ENCODE results near the gene EXD3. TPM values are rescaled to one million over a fixed set of nuclear protein-coding genes. Genes with fewer than 3 reads are reported as not detected.

EXD3 gene
- total and polyA plus RNA-seq, 2 of the 13 experiments (the other 11 are each of a cell fraction or from before 2014, with no cell fraction given): 2.7 to 4.8 TPM

DNA sequence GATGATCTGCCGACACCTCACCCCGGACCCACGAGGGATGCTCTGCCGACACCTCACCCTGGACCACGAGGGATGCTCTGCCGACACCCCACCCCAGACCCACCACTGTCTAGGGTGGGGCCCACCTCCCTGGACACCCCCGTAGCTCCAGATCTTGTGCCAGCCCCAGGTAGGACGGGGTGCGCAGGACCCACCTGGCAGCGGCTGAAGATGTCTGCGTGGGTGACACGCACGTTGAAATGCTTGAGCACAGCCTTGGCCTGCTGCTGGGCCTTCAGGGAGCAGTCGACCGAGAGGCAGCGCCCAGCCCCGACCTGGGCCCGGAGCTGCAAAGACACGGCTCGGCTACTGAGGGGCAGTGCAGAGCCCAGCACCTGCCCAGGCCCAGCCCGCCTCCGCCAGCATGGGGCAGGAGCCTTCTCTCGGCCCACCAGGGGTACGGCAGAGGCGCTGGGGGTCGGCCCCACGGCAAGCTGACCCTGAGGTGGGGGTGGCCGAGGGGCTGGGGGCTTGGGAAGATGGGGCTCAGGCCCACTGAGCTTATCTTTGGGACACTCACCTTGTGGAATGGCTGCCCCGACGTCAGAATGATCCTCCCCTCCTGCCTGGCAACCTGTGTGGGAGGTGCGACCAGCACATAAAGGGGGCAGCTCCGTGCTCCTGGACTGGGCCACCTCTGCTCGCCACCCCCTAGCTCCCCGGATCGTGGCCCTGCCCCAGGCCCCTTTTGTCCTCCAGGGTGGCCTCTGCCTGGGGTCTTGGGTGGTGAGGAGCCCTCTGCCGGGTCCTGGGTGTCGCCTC is 99.2 kb downstream of the EXD3 start:
- FAIRE-seq (no peak), DNase-seq (ENCODE audit: low spot score) (no peak), ATAC-seq (peak; percentile 33; the same call in 2 of the 3 replicates)
- Histone ChIP-seq H3K9me3 (ENCODE audit: low read length) (no peaks in the 10 kb centered on the region), H3K36me3 (replicated peaks in 1 of 2; ENCODE audit: control insufficient read depth in 1 of 2, insufficient read depth in 2 of 2, low read length in 2 of 2) (no peaks in the 10 kb centered on the region), H3K79me2 (ENCODE audit: insufficient read depth, low read length) (no peaks in the 10 kb centered on the region), H3K4me1 (ENCODE audit: insufficient read depth, low read length) (no peaks in the 10 kb centered on the region), H3K27me3 (ENCODE audit: control insufficient read depth in 1 of 2, insufficient read depth in 2 of 2, low read length in 2 of 2) (peaks cover 5 to 23% of the 10 kb centered on the region in 2 experiments), H3K27ac (ENCODE audit: extremely low read length, insufficient read depth, low read length) (no peak overlapping the region), H3K9ac (ENCODE audit: insufficient read depth, low read depth, low read length) (no peak overlapping the region), H2AFZ (ENCODE audit: low read length) (no peak overlapping the region), H4K20me1 (ENCODE audit: insufficient read depth, low read length) (peaks cover 4% of the 10 kb centered on the region; the same call in 1 of the 2 replicates), H3K4me2 (ENCODE audit: low read depth, low read length) (no peak overlapping the region), H3K4me3 (replicated peaks in 1 of 3; ENCODE audit: insufficient read depth in 1 of 3, low read depth in 2 of 3, low read length in 3 of 3) (no peak overlapping the region)
- intact Hi-C loops (cut with micrococcal nuclease; ENCODE audit: unreplicated experiment): no loop called here
- CTCF ChIA-PET (ENCODE audit: low intra/inter-chr PET ratio, low total read pairs): no interaction called here
- WGBS (ENCODE audit: low lambda C conversion rate): 46% methylated on average over 10 of the region's 37 CpGs
- POLR2A ChIA-PET: no interaction called here
- in situ Hi-C loops (cut with HindIII; ENCODE audit: extremely low pct_ligation_motif_present, low pct_unique_long_range_greater_than_20kb): no loop called here
- no TSS peak for BruUV-seq (replicated peaks)
- TF ChIP-seq ZNF550 (CRISPR knock-in tag; IDR thresholded peaks at IDR 0.05; ENCODE audit: borderline replicate concordance) (no peak), NRL (CRISPR knock-in tag; IDR thresholded peaks at IDR 0.05; ENCODE audit: borderline replicate concordance) (no peak), ZNF598 (CRISPR knock-in tag; IDR thresholded peaks at IDR 0.05; ENCODE audit: borderline replicate concordance) (no peak), PAWR (CRISPR knock-in tag; IDR thresholded peaks at IDR 0.05; ENCODE audit: borderline replicate concordance) (no peak), ZNF138 (CRISPR knock-in tag; IDR thresholded peaks at IDR 0.05; ENCODE audit: low read depth) (no peak), ZBTB7B (CRISPR knock-in tag; IDR thresholded peaks at IDR 0.05) (no peak), PRPF4 (IDR thresholded peaks at IDR 0.05; ENCODE audit: low read depth, low read length, poor library complexity, severe bottlenecking) (no peak), KDM4B (CRISPR knock-in tag; IDR thresholded peaks at IDR 0.05) (no peak)
- TF ChIP-seq, protein P1, sequence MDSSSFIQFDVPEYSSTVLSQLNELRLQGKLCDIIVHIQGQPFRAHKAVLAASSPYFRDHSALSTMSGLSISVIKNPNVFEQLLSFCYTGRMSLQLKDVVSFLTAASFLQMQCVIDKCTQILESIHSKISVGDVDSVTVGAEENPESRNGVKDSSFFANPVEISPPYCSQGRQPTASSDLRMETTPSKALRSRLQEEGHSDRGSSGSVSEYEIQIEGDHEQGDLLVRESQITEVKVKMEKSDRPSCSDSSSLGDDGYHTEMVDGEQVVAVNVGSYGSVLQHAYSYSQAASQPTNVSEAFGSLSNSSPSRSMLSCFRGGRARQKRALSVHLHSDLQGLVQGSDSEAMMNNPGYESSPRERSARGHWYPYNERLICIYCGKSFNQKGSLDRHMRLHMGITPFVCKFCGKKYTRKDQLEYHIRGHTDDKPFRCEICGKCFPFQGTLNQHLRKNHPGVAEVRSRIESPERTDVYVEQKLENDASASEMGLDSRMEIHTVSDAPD (CRISPR knock-in tag; IDR thresholded peaks at IDR 0.05): no peak
- TF ChIP-seq, protein P2, sequence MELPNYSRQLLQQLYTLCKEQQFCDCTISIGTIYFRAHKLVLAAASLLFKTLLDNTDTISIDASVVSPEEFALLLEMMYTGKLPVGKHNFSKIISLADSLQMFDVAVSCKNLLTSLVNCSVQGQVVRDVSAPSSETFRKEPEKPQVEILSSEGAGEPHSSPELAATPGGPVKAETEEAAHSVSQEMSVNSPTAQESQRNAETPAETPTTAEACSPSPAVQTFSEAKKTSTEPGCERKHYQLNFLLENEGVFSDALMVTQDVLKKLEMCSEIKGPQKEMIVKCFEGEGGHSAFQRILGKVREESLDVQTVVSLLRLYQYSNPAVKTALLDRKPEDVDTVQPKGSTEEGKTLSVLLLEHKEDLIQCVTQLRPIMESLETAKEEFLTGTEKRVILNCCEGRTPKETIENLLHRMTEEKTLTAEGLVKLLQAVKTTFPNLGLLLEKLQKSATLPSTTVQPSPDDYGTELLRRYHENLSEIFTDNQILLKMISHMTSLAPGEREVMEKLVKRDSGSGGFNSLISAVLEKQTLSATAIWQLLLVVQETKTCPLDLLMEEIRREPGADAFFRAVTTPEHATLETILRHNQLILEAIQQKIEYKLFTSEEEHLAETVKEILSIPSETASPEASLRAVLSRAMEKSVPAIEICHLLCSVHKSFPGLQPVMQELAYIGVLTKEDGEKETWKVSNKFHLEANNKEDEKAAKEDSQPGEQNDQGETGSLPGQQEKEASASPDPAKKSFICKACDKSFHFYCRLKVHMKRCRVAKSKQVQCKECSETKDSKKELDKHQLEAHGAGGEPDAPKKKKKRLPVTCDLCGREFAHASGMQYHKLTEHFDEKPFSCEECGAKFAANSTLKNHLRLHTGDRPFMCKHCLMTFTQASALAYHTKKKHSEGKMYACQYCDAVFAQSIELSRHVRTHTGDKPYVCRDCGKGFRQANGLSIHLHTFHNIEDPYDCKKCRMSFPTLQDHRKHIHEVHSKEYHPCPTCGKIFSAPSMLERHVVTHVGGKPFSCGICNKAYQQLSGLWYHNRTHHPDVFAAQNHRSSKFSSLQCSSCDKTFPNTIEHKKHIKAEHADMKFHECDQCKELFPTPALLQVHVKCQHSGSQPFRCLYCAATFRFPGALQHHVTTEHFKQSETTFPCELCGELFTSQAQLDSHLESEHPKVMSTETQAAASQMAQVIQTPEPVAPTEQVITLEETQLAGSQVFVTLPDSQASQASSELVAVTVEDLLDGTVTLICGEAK (IDR thresholded peaks at IDR 0.05): no peak
- TF ChIP-seq, protein P2 (CRISPR knock-in tag; IDR thresholded peaks at IDR 0.05): no peak
- TF ChIP-seq, protein P3, sequence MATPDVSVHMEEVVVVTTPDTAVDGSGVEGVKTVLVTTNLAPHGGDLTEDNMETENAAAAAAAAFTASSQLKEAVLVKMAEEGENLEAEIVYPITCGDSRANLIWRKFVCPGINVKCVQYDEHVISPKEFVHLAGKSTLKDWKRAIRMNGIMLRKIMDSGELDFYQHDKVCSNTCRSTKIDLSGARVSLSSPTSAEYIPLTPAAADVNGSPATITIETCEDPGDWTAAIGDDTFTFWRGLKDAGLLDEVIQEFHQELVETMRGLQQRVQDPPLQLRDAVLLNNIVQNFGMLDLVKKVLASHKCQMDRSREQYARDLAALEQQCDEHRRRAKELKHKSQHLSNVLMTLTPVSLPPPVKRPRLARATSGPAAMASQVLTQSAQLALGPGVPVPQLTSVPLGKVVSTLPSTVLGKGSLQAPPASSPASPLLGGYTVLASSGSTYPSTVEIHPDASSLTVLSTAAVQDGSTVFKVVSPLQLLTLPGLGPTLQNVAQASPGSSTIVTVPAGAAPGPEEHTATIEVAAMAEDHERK (CRISPR knock-in tag; IDR thresholded peaks at IDR 0.05; ENCODE audit: low read depth): no peak
